ENCODE measurements around the gene ANKS1A. TPM values are rescaled to one million over a fixed set of nuclear protein-coding genes. Genes with fewer than 3 reads are reported as not detected.

The ANKS1A gene
- total RNA-seq, 1 donor from 2014 or later, result 7.3 TPM

DNA sequence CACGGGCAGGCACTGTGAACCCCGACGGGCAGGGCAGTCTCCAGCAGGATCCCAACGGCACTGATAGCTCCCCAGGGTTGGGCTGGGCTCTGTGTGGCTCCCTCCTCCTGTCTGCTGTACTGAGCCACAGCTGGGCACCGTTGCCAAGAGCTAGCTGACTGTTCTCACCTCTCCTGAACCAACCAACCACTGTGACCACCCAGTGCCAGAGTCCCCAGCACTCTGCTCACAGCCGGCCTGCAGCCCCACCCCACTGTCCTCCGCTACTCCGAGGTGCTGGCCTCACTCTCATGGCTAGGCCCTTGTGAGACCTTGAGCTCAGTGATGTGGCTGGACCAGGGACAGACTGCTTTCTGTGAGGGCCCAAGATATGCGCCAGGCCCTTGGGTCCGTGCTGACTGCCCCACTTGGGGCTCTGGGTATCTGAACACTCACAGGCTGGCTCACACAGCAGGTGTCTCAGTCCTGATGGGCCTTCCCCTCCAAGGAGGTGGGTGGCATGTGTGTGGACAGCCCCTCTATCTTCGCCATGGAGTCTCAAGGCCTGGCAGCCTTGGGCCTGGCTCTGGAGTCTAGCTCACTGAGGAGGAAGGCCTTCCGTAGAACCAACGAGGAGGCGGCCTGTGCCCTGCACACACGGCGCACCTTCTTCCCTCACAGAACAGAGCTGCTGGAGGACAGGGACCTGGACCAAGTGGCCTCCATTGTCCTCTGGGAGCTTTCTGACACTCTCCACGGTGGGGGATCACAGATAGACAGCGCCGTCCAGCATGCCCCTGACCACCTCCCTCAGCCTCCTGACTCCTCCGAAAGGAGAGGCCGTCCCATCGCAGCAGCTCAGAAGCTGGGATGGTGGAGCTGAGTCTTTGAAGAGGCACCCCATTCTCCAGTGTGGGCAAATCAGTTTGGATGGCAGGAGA, 198.6 kb downstream of the ANKS1A start:
- Mint-ChIP-seq H3K27ac (no peak overlapping the region), H3K9me3 (no peaks in the 10 kb centered on the region), H3K36me3 (ENCODE audit: low read depth) (no peaks in the 10 kb centered on the region), H3K4me1 (no peaks in the 10 kb centered on the region), H3K27me3 (no peaks in the 10 kb centered on the region), H3K4me3 (no peak overlapping the region)
- DNase-seq, result no peak
- intact Hi-C loops (cut with micrococcal nuclease), result no loop called here

DNA sequence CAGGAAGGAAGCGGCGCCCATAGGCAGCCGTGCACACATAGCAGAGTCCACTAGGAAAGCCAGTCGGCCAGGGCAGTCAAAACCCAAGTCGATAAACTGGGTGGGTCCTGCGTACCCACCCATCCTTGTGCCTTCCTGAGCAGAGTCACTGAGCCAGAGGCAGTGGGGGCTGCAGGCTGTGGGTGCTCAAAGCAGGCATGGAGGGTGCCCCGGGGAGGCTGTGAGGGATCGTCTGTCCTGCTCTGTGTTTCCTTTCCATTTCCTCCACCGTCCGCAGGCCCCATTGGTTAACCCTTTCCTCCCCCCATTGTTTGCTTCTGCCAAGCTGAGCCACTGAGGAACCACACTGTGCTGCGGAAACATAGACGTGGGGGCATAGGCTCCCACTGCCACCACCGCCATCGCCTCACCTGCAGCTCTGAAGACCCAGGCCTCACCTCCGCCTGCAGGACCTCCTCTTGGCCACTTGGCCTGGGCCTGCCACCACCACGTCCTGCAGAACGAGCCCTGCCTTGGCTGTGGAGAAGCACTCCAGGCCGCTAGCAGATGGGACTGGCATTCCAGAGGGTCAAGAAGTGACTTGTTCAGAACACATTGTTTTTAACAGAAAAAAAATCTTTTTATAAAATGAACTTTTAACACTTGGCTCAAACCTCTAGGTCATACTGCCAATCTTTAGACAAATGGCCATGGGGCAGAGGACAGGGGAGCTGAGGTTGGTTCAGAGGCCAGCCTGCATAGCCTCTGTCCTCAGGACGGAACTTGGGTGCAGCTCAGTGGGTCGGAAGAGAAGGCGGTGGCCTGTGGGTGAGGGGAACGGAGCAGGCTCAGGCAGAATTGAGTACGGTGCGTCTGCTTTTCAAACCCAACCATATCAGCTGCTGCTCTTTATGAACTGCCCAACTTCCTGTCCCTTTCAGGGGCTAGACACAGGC, 199.5 kb downstream of the ANKS1A start:
- no peaks in the 10 kb centered on the region for H3K36me3 Mint-ChIP-seq (ENCODE audit: low read depth)
- no peak overlapping the region for H3K4me3 Mint-ChIP-seq
- intact Hi-C loops (cut with micrococcal nuclease), result no loop called here
- DNase-seq, result no peak
- no peaks in the 10 kb centered on the region for H3K9me3 Mint-ChIP-seq
- H3K4me1 Mint-ChIP-seq, result no peaks in the 10 kb centered on the region
- H3K27me3 Mint-ChIP-seq, result no peaks in the 10 kb centered on the region
- H3K27ac Mint-ChIP-seq, result no peak overlapping the region

DNA sequence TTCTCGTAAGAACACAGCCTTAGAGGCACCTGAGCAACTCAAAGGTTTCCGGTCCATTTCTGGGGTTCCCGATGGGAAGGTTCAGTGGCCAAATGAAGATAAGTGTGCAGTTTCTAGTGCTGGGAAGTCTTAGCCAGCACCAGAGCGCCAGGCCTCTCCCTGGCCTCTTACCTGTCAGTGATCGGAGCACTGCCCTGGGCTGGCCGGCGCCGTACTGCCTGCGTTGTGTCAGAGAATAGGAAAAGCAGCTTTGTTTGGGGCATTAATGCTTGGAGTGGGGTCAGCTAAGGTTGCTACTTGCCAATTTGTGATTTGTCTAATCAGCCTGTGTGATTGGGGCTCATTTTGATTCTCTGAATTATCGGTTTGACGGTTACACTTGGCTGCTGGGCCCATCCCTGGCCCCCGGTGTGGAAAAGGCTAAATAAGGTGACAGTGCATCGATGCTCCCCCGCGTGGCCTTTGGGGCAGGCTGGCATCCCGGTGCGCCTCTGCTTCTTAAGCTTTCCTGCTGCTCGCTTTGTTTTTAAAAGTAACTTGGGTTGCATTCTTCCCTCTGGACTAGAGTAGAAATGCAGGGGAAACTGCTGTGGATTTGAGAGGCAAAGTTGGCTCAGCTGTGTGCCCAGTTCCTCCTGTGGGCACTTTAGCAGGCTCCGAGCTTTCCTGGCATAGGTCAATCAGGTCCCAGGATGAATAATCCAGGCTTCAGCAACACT, 200.3 kb downstream of the ANKS1A start:
- no peaks in the 10 kb centered on the region for H3K9me3 Mint-ChIP-seq
- no peak overlapping the region for H3K4me3 Mint-ChIP-seq
- H3K4me1 Mint-ChIP-seq, result no peaks in the 10 kb centered on the region
- H3K36me3 Mint-ChIP-seq (ENCODE audit: low read depth), result no peaks in the 10 kb centered on the region
- intact Hi-C loops (cut with micrococcal nuclease), result no loop called here
- no peak for DNase-seq
- H3K27ac Mint-ChIP-seq, result no peak overlapping the region
- peaks cover 2% of the 10 kb centered on the region for H3K27me3 Mint-ChIP-seq

DNA sequence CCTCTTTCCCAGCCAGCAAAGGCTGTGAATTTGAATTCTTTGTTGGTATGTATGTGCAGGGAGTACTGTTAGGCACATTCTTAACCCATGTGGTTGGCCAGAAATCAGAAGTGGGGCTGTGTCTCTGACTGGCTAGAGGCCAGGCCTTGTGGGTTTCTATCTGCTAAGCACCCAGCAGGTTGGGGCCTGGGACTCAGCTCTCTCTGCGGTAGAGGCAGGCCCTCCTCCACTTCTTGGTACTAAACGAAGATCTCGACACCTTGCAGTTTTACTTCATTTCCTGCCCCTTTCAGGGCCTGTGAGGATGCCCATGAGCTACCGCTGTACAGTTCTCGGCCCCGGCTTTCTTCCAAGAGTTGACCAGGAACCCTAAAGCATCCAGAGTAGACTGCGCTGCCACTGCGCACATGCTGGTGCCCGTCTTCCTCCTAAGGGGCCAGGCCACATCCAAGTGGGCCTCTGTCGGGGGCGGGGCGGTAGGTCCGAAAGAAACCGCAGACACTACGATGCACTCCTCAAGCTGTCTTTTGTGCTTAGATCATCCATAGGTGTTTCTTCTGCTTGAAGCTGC, 201.0 kb downstream of the ANKS1A start:
- H3K4me3 Mint-ChIP-seq, result no peak overlapping the region
- no peaks in the 10 kb centered on the region for H3K9me3 Mint-ChIP-seq
- DNase-seq, result no peak
- peaks cover 2% of the 10 kb centered on the region for H3K27me3 Mint-ChIP-seq
- intact Hi-C loops (cut with micrococcal nuclease), result no loop called here
- no peaks in the 10 kb centered on the region for H3K4me1 Mint-ChIP-seq
- no peaks in the 10 kb centered on the region for H3K36me3 Mint-ChIP-seq (ENCODE audit: low read depth)
- no peak overlapping the region for H3K27ac Mint-ChIP-seq

DNA sequence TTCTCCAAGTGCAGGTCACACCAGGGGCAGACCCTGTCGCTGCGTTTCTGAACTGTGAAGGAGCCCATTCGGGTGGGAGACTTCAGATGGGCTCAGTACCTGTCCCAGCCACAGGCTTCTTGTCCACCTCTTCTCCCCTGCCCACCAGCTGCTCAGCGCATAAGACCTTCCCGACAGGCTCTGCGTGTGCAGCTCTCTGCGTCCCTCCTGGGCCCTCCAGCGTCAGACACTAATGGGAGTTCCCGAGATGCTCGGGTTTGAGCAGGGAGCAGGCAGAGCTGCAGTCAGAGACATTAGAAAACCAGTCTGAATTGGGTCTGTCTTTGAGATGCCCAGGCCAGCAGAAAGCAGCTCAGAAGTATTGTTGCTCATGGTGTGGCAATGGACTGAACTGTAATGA, 201.7 kb downstream of the ANKS1A start:
- no peaks in the 10 kb centered on the region for H3K36me3 Mint-ChIP-seq (ENCODE audit: low read depth)
- H3K4me3 Mint-ChIP-seq, result no peak overlapping the region
- H3K27ac Mint-ChIP-seq, result no peak overlapping the region
- H3K4me1 Mint-ChIP-seq, result no peaks in the 10 kb centered on the region
- H3K9me3 Mint-ChIP-seq, result no peaks in the 10 kb centered on the region
- no peak for DNase-seq
- peaks cover 2% of the 10 kb centered on the region for H3K27me3 Mint-ChIP-seq
- intact Hi-C loops (cut with micrococcal nuclease), result no loop called here

DNA sequence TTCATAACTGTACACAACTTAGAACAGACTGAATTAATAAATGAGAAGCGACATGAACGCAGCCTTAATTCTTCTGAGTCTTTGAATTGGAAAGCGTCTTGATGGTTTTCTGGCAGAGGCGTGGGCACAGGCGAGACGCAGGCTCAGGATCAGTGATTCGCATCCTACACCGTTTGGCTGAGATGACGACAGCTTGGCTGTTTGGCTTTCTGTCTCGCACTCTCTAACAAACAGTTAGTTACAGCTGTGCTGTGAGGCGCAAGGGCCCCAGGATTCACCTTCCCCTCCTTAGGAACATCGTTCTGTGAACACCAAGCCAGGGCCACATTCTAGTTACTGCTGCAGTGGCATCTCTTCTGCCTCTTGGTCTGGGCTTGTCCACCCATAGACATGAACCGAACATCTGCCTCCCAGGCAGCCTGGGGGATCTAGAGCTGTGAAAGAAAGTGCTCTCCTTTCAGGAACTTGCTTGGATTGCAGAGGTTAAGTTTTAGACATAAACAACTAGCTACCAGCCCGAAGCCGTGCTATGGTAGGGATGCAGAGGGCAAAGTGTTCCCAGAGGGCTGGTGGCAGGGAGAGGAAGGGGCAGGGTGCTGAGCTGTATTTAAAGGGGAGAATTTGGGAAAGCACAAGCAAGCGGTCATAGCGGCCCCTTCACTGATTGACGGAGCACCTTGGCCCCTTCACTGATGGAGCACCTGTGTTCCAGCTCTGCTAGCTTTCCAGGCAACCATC, 202.5 kb downstream of the ANKS1A start:
- DNase-seq, result no peak
- Mint-ChIP-seq H3K27ac (no peak overlapping the region), H3K9me3 (no peaks in the 10 kb centered on the region), H3K36me3 (ENCODE audit: low read depth) (no peaks in the 10 kb centered on the region), H3K4me1 (no peaks in the 10 kb centered on the region), H3K4me3 (no peak overlapping the region), H3K27me3 (peaks cover 7% of the 10 kb centered on the region)
- intact Hi-C loops (cut with micrococcal nuclease), result no loop called here

DNA sequence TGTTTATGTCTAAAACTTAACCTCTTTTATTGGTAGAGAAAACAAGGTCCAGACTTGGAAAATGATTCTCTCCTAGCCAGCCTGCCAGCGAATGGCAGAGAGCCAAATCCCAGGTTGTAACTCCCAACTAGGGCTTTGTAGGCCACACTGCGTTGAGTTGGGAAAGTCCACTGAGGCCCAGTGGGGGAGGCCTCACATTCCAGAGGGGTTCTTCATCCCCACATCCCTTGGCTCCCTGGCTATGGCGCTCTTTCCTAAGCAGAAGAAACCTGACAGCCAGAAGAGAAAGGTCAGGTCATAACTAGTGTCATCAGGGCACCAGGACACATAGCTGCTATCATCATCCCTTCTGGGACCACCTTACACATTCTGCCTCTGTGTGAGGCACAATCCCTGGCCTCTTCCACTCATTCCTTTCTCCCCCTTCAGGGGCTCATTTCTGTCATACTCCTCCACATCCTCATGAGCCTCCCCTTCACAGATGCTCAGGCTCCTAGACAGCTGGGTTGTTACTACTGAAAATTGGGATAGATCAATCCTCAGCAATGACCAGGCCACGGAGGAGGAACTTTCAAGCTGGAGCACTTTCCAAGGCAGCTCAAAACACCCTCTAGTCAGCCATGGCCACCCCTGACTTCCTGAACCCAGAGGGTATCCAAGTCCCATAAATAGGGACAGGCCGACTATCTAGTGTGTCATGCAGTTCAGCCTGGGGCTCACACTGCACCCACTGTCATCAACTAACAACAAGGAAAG, 203.5 kb downstream of the ANKS1A start:
- Mint-ChIP-seq H3K4me1 (no peaks in the 10 kb centered on the region), H3K27ac (no peak overlapping the region), H3K4me3 (no peak overlapping the region), H3K9me3 (no peaks in the 10 kb centered on the region), H3K36me3 (ENCODE audit: low read depth) (no peaks in the 10 kb centered on the region), H3K27me3 (peaks cover 10% of the 10 kb centered on the region)
- DNase-seq, result no peak
- intact Hi-C loops (cut with micrococcal nuclease), result no loop called here

DNA sequence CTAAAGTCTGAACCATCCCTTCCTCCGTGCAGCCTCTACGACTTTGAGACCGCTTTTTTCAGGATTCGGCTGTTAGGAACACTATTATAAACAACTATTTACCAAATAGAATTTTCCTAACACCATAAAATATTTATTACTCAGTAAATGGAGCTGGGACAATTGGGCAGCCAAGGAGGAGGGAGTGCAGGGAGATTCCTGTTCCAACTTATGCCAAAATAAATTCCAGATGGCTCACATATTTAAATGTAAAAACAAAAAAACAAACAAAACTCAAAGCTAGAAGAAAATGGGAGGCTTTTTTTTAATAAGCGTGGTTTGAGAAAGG, 204.0 kb downstream of the ANKS1A start:
- Mint-ChIP-seq H3K27me3 (peaks cover 13% of the 10 kb centered on the region), H3K9me3 (no peaks in the 10 kb centered on the region), H3K27ac (no peak overlapping the region), H3K4me3 (no peak overlapping the region), H3K36me3 (ENCODE audit: low read depth) (no peaks in the 10 kb centered on the region), H3K4me1 (no peaks in the 10 kb centered on the region)
- intact Hi-C loops (cut with micrococcal nuclease), result no loop called here
- DNase-seq, result no peak

DNA sequence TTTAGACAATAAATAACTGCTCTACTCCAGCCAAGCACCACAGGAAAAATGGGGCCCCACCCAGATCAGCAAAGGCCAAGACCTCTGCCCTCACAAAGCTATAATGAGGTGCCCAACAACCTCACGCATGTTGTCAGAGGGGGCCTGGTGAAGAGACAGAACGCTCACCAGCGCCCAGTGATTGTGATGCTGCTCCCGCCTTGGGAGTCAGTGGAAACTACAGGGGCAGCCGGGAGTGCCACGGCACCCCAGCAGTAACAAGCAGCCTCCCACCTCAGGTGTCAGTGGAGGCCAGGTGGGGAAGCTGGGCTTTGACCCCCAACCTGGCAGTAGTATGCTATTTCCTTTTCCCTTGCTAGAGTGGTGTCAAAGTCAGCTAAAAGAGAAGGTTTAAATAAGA, 204.7 kb downstream of the ANKS1A start:
- Mint-ChIP-seq H3K4me1 (no peaks in the 10 kb centered on the region), H3K27ac (no peak overlapping the region), H3K4me3 (no peak overlapping the region), H3K36me3 (ENCODE audit: low read depth) (no peaks in the 10 kb centered on the region), H3K27me3 (peaks cover 14% of the 10 kb centered on the region), H3K9me3 (no peaks in the 10 kb centered on the region)
- no peak for DNase-seq
- intact Hi-C loops (cut with micrococcal nuclease), result no loop called here

DNA sequence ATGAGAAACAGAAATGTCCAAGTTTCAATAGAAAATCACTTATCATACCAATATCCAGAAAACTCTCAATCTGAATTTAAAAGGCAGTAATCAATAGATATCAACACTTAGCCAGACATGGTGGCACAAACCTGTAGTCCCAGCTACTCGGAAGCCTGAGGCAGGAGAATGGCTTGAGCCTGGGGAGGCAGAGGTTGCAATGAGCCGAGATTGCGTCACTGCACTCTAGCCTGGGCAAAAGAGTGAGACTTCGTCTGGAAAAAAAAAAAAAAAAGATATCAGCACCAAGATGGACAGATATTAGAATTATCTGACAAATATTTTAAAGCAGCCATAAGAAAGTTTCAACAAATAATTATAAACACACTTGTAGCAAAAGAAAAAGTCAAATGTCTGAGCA, 205.1 kb downstream of the ANKS1A start:
- no peaks in the 10 kb centered on the region for H3K36me3 Mint-ChIP-seq (ENCODE audit: low read depth)
- H3K27me3 Mint-ChIP-seq, result peaks cover 14% of the 10 kb centered on the region
- no peak for DNase-seq
- H3K4me3 Mint-ChIP-seq, result no peak overlapping the region
- intact Hi-C loops (cut with micrococcal nuclease), result no loop called here
- H3K9me3 Mint-ChIP-seq, result no peaks in the 10 kb centered on the region
- H3K4me1 Mint-ChIP-seq, result no peaks in the 10 kb centered on the region
- no peak overlapping the region for H3K27ac Mint-ChIP-seq

DNA sequence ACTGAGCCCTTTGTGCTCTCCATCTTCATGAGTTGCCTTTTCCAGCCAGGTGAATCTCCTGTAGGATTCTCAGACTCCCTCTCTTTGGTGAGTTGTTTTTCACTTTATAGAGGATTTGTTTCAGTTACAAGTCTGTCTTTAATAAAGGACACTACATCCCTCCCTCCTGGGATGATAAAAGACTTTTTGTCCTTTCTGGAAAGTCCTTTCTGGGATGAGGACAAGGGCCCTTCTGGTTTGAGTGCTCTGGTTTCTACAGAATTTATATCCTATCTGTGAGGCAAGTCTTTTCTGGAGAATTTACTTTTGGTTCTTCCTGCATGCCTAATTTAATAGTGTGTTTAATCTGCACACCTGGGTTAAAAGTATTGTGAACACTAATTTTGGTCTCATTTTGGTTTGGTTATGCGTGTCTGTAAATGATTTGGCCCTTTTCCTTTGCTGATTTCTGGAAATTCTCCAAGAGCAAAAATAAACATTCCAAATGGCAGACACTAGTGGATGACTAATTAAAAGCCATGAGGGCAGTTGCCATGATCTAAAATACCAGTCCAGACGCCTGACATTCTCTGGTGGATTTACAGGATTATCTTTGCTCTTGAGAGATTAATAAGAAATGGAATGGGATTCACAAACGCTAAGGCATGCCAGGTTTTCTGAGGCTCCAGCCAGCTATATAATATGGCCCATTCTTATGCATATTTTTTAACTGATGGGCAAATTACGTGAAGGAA, 207.2 kb downstream of the ANKS1A start:
- Mint-ChIP-seq H3K27me3 (peaks cover 16% of the 10 kb centered on the region), H3K4me3 (no peak overlapping the region), H3K36me3 (ENCODE audit: low read depth) (no peaks in the 10 kb centered on the region), H3K27ac (no peak overlapping the region), H3K9me3 (no peaks in the 10 kb centered on the region), H3K4me1 (no peaks in the 10 kb centered on the region)
- intact Hi-C loops (cut with micrococcal nuclease), result no loop called here
- no peak for DNase-seq

DNA sequence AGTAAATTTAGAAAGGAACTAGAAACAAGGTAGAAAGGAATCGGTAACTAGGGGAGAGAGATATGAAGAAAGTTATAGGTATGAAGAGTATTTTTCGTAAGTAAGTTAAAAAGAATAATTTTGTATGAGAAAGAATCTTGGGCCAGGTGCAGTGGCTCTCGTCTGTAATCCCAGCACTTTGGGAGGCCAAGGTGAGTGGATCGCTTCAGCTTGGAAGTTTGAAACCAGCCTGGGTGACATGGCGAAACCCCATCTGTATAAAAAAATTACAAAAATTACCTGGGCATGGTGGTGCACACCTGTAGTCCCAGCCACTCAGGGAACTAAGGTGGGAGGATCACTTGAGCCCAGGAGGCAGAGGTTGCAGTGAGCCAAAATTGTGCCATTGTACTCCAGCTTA, 210.1 kb downstream of the ANKS1A start:
- no peak overlapping the region for H3K27ac Mint-ChIP-seq
- H3K9me3 Mint-ChIP-seq, result no peaks in the 10 kb centered on the region
- no peaks in the 10 kb centered on the region for H3K36me3 Mint-ChIP-seq (ENCODE audit: low read depth)
- intact Hi-C loops (cut with micrococcal nuclease), result no loop called here
- peaks cover 14% of the 10 kb centered on the region for H3K27me3 Mint-ChIP-seq
- H3K4me1 Mint-ChIP-seq, result no peaks in the 10 kb centered on the region
- DNase-seq, result no peak
- H3K4me3 Mint-ChIP-seq, result no peak overlapping the region

Data from activated CD4-positive, alpha-beta T cell treated with anti-CD3 and anti-CD28 coated beads, Interleukin-2, amount 10 ng/mL, durations not matched to agents 24 days and 14 days (primary cell).